Liver (tissue), 3 donors: ENCODE data around the gene LRP5.

Experiments used
- NR2F2 ChIP-seq: IDR thresholded peaks from 2 replicates; pipeline ENCODE4 v1.6.1; 2016; ENCODE audit warnings: antibody characterized with exemption
- RXRA ChIP-seq, 2 donors: IDR thresholded peaks; 2 replicates each; pipeline ENCODE4 v1.6.1; 2017 to 2018; ENCODE audit warnings: antibody characterized with exemption in 2 of 2, mild to moderate bottlenecking in 1 of 2
- TF ChIP-seq, protein P1 (sequence below): IDR thresholded peaks from 2 replicates; pipeline ENCODE4 v1.6.1; 2016; ENCODE audit warnings: antibody characterized with exemption
- TF ChIP-seq, protein P2 (sequence below): fragments of 150-350 bp; IDR thresholded peaks from 2 replicates; pipeline ENCODE4 v1.5.1; 2017; ENCODE audit warnings: improper control_type of control experiment, low read depth, low read length; ENCODE audit not compliant: missing input control
- TF ChIP-seq, protein P3 (sequence below): IDR thresholded peaks from 2 replicates; pipeline ENCODE4 v1.6.1; 2016; ENCODE audit warnings: antibody characterized with exemption, mild to moderate bottlenecking
- TF ChIP-seq, protein P4 (sequence below): IDR thresholded peaks from 2 replicates; pipeline ENCODE4 v1.6.1; 2016; ENCODE audit warnings: antibody characterized with exemption
- TF ChIP-seq, protein P5 (sequence below): IDR thresholded peaks from 2 replicates; pipeline ENCODE4 v1.6.1; 2016; ENCODE audit warnings: antibody characterized with exemption
- donor health status: healthy.
- donor health status: healthy.

DNA sequence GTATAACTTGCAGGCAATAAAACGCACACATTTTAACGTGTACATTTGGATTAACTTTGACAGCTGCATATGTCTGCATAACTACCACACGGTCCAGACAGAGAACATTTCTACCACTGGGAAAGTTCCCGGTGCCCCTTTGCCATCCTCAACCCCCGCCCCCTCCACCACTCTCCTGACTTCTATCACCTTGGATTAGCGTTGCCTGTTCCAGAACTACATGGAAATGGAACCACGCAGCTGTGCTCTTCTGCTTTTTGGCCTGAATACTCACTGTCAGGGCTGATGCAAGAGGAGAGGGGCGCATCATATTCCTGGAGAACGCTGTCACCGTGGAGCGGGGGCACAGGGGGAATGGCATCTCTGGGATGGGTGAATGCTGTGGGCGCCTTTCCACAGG is 62.1 kb downstream of the LRP5 start:
- TF ChIP-seq, protein P1, sequence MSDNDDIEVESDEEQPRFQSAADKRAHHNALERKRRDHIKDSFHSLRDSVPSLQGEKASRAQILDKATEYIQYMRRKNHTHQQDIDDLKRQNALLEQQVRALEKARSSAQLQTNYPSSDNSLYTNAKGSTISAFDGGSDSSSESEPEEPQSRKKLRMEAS: no peak
- TF ChIP-seq, protein P2, sequence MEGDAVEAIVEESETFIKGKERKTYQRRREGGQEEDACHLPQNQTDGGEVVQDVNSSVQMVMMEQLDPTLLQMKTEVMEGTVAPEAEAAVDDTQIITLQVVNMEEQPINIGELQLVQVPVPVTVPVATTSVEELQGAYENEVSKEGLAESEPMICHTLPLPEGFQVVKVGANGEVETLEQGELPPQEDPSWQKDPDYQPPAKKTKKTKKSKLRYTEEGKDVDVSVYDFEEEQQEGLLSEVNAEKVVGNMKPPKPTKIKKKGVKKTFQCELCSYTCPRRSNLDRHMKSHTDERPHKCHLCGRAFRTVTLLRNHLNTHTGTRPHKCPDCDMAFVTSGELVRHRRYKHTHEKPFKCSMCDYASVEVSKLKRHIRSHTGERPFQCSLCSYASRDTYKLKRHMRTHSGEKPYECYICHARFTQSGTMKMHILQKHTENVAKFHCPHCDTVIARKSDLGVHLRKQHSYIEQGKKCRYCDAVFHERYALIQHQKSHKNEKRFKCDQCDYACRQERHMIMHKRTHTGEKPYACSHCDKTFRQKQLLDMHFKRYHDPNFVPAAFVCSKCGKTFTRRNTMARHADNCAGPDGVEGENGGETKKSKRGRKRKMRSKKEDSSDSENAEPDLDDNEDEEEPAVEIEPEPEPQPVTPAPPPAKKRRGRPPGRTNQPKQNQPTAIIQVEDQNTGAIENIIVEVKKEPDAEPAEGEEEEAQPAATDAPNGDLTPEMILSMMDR: no peak
- TF ChIP-seq NR2F2: no peak
- TF ChIP-seq, protein P3, sequence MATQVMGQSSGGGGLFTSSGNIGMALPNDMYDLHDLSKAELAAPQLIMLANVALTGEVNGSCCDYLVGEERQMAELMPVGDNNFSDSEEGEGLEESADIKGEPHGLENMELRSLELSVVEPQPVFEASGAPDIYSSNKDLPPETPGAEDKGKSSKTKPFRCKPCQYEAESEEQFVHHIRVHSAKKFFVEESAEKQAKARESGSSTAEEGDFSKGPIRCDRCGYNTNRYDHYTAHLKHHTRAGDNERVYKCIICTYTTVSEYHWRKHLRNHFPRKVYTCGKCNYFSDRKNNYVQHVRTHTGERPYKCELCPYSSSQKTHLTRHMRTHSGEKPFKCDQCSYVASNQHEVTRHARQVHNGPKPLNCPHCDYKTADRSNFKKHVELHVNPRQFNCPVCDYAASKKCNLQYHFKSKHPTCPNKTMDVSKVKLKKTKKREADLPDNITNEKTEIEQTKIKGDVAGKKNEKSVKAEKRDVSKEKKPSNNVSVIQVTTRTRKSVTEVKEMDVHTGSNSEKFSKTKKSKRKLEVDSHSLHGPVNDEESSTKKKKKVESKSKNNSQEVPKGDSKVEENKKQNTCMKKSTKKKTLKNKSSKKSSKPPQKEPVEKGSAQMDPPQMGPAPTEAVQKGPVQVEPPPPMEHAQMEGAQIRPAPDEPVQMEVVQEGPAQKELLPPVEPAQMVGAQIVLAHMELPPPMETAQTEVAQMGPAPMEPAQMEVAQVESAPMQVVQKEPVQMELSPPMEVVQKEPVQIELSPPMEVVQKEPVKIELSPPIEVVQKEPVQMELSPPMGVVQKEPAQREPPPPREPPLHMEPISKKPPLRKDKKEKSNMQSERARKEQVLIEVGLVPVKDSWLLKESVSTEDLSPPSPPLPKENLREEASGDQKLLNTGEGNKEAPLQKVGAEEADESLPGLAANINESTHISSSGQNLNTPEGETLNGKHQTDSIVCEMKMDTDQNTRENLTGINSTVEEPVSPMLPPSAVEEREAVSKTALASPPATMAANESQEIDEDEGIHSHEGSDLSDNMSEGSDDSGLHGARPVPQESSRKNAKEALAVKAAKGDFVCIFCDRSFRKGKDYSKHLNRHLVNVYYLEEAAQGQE: no peak
- TF ChIP-seq, protein P4, sequence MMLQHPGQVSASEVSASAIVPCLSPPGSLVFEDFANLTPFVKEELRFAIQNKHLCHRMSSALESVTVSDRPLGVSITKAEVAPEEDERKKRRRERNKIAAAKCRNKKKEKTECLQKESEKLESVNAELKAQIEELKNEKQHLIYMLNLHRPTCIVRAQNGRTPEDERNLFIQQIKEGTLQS: no peak
- TF ChIP-seq RXRA (IDR thresholded peaks at IDR 0.05): no peak
- TF ChIP-seq, protein P5, sequence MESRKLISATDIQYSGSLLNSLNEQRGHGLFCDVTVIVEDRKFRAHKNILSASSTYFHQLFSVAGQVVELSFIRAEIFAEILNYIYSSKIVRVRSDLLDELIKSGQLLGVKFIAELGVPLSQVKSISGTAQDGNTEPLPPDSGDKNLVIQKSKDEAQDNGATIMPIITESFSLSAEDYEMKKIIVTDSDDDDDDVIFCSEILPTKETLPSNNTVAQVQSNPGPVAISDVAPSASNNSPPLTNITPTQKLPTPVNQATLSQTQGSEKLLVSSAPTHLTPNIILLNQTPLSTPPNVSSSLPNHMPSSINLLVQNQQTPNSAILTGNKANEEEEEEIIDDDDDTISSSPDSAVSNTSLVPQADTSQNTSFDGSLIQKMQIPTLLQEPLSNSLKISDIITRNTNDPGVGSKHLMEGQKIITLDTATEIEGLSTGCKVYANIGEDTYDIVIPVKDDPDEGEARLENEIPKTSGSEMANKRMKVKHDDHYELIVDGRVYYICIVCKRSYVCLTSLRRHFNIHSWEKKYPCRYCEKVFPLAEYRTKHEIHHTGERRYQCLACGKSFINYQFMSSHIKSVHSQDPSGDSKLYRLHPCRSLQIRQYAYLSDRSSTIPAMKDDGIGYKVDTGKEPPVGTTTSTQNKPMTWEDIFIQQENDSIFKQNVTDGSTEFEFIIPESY: no peak
